Measurements from ENCODE around the gene NUDT12.

Gene NUDT12

GRCh38 chr5:103598997-103599566, 36.5 kb upstream of the NUDT12 start:
- no peak overlapping the region for H3K4me3 ChIP-seq (replicated peaks in 1 of 2; ENCODE audit: low read depth in 2 of 2, low read length in 2 of 2)
- TF ChIP-seq CTCF (IDR thresholded peaks at IDR 0.05; ENCODE audit: low read depth, low read length), result no peak
- DNase-seq (ENCODE audit: low read depth in 2 of 2), result peak in 1 of 2 donors; percentile 7

DNA sequence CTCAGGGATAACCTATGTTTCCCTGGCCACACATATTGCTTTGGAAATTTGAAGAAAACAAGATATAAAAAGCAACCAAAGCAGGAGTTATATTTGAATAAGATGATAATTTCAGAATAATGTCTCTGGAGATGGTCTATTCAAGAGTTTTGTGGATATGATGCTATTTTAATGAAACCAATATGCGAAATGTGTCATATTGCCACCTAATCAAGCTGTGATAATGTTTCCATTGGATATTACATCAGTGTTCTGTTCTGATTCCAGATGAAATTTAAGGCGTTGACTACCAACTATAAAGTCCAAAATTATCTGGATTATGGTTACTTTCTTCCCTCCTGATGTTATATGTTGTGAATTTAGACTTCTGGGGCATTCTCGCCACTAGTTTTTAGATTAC, 27.6 kb upstream of the NUDT12 start:
- no peak for DNase-seq (ENCODE audit: low read depth in 2 of 2)
- TF ChIP-seq CTCF (IDR thresholded peaks at IDR 0.05; ENCODE audit: low read depth, low read length), result no peak
- H3K4me3 ChIP-seq (replicated peaks in 1 of 2; ENCODE audit: low read depth in 2 of 2, low read length in 2 of 2), result no peak overlapping the region

DNA sequence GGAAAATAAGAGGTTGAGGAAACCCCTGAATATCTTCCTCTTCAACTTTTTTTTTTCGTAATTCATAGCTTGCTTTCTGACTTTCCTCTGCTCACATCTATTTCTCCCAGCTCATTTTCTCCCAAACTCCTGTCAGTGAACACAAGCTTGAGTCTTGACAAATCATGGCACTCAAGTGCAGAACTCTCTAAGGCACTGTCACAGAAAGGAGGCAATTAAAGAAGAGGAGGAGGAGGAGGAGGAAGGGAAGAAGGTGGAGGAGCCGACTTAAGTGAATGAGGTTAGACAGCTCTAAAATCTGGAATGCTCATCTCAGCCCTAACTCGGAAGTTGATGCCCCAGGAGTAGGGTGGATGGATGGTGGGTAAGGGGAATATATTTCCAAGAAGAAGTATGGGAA, 27.2 kb upstream of the NUDT12 start:
- no peak for DNase-seq (ENCODE audit: low read depth in 2 of 2)
- no peak overlapping the region for H3K4me3 ChIP-seq (replicated peaks in 1 of 2; ENCODE audit: low read depth in 2 of 2, low read length in 2 of 2)
- TF ChIP-seq CTCF (IDR thresholded peaks at IDR 0.05; ENCODE audit: low read depth, low read length), result no peak

DNA sequence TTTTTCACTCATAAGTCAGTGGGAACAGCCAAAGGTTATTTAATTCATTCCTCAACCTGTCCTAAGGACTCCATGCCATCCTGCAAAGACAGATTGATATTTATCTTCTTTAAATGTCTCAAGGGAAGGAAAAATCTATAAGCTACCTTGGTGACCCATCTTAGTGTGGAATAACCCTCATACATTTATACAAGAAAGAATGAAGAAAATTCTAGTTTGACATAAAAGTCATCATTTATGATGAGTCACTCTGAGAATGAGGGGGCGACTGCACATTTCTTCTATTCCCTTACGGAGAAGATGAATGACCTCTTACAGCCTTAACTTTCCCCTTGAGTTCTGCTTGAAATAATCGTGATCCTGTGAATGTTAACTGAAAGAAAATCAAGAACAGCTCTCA, 26.8 kb upstream of the NUDT12 start:
- TF ChIP-seq CTCF (IDR thresholded peaks at IDR 0.05; ENCODE audit: low read depth, low read length), result no peak
- peak; percentile 14 to 32 for DNase-seq (ENCODE audit: low read depth in 2 of 2)
- H3K4me3 ChIP-seq (replicated peaks in 1 of 2; ENCODE audit: low read depth in 2 of 2, low read length in 2 of 2), result no peak overlapping the region

GRCh38 chr5:103587185-103587748, 24.7 kb upstream of the NUDT12 start:
- no peak overlapping the region for H3K4me3 ChIP-seq (replicated peaks in 1 of 2; ENCODE audit: low read depth in 2 of 2, low read length in 2 of 2)
- peak; percentile 55 to 58 for DNase-seq (ENCODE audit: low read depth in 2 of 2)
- TF ChIP-seq CTCF (IDR thresholded peaks at IDR 0.05; ENCODE audit: low read depth, low read length), result peak; percentile 53

DNA sequence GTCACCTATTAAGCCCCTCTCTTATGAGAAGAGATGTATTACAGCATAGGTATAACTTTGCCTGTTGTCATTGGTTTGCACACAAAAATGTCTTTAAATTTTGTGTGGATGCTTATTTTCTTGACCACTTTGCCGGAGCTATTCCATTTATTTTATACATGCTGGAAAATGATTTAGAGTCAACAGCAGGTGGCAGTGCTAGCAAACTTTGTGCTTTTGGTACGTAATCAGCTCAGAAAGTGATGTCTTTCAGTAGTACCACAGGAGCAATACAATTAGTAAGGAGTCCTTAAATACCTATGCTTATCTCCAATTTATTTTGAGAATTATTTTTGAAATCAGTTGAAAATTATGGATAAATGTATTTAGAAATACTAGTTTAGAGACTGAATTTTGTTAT, 19.8 kb upstream of the NUDT12 start:
- TF ChIP-seq CTCF (IDR thresholded peaks at IDR 0.05; ENCODE audit: low read depth, low read length), result peak; percentile 52
- DNase-seq (ENCODE audit: low read depth in 2 of 2), result peak; percentile 66 to 72
- no peak overlapping the region for H3K4me3 ChIP-seq (replicated peaks in 1 of 2; ENCODE audit: low read depth in 2 of 2, low read length in 2 of 2)

DNA sequence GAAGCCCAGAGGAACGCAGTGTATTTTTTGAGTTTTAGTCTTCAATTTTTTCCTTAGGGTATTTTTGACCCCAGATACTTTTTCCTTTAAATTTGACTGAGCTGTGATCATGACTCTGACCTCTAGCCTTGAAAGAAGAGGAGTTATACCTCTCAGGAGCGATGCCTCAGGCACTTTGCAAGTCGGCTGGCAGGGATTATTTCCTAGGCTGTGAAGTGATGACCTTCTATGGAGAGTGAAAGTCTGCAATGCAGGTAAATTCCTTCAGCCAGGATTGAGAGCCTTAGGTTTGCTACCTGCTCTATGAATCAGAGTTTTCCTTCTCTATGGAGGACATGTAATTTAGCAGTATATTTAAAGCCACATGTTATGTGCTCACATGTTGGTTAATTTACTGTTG, 10.8 kb upstream of the NUDT12 start:
- TF ChIP-seq CTCF (IDR thresholded peaks at IDR 0.05; ENCODE audit: low read depth, low read length), result no peak
- DNase-seq (ENCODE audit: low read depth in 2 of 2), result no peak
- no peak overlapping the region for H3K4me3 ChIP-seq (replicated peaks in 1 of 2; ENCODE audit: low read depth in 2 of 2, low read length in 2 of 2)
